HL-60 (cell line): ENCODE results near the gene KRTAP1-5.

ENCODE experiments used
- CTCF ChIP-seq: IDR thresholded peaks from one replicate; pipeline ENCODE4 v1.5.1; 2011; ENCODE audit warnings: low read length, control low read depth, inconsistent platforms; ENCODE audit not compliant: insufficient read depth
- POLR2AphosphoS5 ChIP-seq: IDR thresholded peaks from 2 replicates; pipeline ENCODE4 v1.6.1; 2012; ENCODE audit warnings: low read depth

- no peak for TF ChIP-seq CTCF
- no peak for TF ChIP-seq POLR2AphosphoS5
Measured at GRCh38 chr17:41009936-41010335, 17.1 kb downstream of the KRTAP1-5 start.
